ENCODE results near the gene FKBP1C.
"Not testable (repeated sequence)": the region's sequence is repeated elsewhere in the genome, so short reads cannot be mapped to it uniquely, and the experiment has no call there.

Gene FKBP1C

DNA sequence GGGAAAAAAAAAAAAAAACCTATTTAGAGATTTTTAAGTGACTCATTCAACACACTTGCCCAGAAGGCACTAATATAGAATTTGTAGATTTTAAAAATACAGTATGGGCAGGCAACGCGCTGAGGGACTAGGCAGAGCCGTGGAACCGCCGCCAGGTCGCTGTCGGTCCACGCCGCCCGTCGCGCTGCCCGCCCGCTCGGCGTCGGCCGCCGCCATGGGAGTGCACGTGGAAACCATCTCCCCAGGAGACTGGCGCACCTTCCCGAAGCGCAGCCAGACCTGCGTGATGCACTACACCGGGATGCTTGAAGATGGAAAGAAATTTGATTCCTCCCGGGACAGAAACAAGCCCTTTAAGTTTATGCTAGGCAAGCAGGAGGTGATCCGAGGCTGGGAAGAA, at the start of gene FKBP1C:
Gene FKBP1C, plus strand, starts transcription at position 127 of the 400 bp plus-strand sequence.
- FAIRE-seq: not testable (repeated sequence)

DNA sequence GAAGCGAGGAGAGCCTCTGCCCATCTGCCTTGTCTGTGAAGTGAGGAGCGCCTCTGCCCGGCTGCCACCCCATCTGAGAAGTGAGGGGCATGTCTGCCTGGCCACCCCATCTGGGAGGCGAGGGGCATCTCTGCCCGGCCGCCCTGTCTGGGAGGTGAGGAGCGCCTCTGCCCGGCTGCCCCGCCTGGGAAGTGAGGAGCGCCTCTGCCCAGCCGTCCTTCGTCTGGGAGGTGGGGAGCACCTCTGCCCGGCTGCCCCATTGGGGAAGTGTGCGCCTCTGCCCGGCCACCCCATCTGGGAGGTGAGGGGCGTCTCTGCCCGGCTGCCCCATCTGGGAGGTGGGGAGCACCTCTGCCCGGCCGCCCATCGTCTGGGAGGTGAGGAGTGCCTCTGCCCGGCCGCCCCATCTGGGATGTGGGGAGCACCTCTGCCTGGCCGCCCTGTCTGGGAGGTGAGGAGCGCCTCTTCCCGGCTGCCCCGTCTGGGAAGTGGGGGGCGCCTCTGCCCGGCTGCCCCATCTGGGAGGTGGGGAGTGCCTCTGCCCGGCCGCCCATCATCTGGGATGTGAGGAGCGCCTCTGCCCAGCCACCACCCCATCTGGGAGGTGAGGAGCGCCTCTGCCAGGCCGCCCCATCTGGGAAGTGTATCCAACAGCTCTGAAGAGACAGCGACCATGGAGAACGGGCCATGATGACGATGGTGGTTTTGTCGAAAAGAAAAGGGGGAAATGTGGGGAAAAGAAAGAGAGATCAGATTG, 47.0 kb upstream of the FKBP1C start:
- FAIRE-seq: not testable (repeated sequence)

DNA sequence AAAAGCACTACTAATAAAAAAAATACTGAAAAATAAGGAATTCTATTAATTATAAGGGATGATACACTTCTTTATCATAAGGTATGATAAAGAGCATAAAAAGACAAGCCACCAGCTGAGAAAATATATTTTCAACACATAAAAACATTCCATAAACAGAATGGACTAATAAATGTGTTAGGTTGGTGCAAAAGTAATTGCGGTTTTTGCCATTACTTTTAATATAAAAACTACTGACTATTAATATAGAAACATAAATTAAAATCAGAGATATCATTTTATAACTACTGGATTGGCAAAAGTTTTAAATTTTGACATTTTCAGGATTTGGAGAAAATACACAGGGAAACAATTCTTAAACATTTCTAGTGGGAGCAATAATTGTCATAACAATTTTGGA, 37.1 kb upstream of the FKBP1C start:
- peak; percentile 31 for FAIRE-seq

DNA sequence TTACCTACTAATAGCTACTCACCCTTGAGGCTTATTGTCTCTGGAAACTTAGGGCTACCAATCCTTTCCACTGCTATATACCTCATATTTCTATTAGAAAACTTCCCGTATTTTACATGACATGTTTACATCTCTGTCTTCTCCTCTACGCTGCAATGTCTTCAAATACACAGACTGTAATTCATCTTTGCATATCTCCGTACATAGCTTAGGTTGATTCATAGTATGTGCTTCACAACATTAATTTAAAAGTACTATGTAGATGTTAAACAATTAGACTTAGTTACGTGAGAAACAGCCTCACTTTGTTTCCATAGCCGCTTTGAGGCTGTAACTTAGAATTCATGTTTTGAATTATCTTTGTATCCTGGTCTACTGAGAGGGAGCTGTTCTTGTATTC, 35.1 kb upstream of the FKBP1C start:
- FAIRE-seq: peak; percentile 94

DNA sequence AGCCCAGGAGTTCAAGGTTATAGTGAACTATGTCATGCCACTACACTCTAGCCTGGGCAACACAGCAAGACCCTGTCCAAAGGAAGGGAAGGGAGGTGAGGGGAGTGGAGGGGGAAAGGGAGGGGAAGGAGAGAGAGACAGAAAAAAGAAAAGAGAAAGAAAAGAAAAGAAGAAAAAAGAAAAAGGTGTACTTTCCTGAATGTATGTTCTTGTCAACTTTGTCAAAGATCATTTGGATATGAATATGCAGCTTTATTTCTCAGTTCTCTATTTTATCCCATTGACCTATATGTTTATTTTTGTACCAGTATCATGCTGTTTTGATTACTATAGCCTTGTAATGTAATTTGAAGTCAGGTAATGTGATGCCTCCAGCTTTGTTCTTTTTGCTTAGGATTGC, 30.9 kb upstream of the FKBP1C start:
- FAIRE-seq: no peak

DNA sequence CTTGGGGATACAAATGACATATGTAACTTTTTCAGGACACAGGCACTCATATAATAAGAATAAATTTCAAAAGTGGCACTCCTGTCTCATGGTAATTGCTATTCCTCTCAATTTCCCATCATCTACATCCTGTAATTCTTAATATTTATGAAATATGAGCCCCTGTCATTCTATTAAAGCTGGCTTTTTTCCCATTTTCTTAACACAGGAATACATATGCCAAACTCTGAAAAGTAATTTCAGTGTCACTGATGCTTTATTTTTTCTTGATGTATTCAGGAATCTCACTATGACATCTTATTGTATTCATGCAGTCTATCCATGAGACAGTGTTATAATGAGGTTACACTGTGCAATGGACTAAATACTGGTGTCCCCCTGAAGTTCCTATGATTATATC, 24.3 kb upstream of the FKBP1C start:
- FAIRE-seq: no peak

DNA sequence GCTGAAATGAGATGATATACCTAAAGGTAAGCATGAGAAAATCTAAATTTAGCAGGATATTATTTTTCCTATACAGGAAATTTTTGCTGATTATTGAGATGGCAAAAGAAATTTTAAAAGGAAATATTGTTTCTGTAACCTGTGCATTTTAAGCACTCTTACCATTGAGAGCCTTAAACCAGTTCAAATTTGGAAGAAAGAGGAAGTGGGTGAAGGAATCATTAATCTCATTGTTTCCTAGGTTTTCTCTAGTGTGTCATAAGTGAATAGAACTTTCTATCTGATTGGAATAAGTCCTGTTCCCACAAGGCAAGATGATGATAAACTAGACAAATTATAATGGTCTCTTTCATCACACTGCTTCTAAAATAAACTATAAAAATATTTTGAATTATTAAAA, 22.4 kb upstream of the FKBP1C start:
- FAIRE-seq: no peak

DNA sequence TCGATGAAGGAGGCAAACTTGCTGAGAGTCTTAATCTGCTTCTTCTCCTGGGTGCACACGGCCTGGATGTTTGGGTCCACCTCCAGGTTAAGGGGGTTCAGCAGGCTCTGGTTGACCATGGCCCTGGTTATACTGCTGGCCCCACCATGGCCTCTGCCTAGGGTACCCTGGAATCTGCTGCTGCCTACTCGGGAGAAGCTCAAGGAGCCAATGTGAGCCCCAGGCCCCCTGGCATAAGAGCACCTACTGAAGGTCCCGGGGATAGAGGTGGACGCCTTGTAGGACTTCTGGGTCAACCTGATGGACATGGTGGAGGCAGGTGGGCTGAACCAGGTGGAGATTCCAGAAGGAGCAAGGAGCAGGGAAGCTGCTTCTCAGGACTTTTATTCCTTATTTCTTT, 17.9 kb upstream of the FKBP1C start:
- no peak for FAIRE-seq

DNA sequence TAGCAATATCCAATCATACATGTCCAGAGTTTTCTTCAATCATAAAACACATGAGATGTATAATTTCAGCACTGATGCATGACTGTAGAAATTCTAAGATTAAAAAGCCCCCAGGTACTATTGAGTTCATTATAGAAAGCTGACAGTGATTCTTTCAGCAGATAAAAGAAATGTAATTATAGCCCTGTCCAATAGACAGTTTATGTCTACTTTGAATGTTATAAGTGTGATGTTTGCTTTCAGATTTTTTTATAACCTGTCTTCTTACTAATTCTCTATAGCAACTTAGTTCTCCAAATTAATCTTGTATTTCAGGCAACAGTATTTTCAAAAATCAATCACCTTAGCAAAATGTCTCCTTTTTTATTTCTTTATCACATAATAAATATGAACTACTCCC, 13.5 kb upstream of the FKBP1C start:
- no peak for FAIRE-seq

DNA sequence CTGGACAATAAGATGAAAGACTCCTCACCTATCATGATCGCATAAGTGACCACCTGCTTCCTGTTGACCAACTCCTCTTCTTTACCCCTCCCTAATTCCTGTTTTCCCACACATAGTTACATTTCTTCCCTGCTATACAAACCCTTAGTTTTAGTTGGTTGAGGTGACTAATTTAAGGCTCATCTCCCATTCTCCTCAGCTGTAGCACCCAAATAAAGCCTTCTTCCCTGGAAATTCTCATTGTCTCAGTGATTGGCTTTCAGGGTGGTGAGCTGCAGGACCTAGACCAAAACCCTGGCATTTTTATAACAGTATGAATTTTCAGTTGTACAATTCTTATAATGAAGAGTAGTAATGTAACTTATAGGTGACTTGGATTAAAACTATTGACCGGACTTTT, 2.1 kb downstream of the FKBP1C start:
- no peak for FAIRE-seq

DNA sequence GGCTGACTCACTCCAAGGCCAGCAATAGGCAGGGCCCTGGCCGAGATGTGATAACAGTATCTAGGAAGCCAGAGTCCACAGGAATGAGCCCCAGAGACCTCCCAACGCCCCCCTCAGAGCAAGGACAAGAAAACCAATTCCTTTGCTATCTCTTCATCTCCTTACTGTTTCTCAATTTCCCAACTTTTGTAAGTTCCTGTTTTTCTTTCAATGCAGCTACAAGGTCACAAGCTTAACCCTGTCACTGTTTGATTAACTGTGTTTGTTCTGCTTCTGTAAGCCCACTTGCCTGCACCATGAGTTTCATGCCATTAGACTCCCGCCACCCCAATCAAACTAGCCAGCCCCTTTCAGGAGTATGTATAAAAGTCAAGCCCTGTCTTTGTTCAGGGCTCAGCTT, 3.5 kb downstream of the FKBP1C start:
- FAIRE-seq: no peak

DNA sequence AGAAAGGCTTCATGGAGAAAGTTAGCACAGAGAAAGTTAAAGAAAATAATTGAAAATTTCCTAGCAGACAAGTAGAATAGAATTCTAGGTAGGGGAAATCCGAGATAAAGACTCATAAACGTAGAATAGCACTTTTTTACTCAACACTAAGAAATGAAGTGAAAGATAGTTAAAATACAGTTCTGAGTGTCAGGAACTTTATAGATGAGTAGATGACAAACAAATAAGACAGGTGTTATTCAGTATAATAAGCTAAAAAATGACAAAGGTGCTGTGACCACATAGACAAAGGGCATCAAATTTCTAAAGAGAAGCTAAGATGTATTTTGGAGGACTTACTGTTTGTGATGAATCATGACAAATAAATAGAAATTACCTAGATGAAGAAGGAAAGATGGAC, 12.9 kb downstream of the FKBP1C start:
- FAIRE-seq: no peak

DNA sequence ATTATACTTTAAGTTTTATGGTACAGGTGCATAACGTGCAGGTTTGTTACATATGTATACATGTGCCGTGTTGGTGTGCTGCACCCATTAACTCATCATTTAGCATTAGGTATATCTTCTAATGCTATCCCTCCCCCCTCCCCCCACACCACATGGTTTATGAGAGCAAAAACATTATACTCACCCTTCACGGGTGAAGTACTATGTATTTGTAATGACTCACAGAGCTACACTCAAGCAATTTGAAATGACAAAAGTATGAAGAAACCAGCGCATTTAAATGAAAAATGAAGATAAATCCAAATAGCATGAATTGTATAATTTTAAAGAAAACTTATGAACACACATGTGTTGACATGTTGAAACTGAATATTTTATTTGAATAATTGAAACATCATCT, 14.7 kb downstream of the FKBP1C start:
- not testable (repeated sequence) for FAIRE-seq

DNA sequence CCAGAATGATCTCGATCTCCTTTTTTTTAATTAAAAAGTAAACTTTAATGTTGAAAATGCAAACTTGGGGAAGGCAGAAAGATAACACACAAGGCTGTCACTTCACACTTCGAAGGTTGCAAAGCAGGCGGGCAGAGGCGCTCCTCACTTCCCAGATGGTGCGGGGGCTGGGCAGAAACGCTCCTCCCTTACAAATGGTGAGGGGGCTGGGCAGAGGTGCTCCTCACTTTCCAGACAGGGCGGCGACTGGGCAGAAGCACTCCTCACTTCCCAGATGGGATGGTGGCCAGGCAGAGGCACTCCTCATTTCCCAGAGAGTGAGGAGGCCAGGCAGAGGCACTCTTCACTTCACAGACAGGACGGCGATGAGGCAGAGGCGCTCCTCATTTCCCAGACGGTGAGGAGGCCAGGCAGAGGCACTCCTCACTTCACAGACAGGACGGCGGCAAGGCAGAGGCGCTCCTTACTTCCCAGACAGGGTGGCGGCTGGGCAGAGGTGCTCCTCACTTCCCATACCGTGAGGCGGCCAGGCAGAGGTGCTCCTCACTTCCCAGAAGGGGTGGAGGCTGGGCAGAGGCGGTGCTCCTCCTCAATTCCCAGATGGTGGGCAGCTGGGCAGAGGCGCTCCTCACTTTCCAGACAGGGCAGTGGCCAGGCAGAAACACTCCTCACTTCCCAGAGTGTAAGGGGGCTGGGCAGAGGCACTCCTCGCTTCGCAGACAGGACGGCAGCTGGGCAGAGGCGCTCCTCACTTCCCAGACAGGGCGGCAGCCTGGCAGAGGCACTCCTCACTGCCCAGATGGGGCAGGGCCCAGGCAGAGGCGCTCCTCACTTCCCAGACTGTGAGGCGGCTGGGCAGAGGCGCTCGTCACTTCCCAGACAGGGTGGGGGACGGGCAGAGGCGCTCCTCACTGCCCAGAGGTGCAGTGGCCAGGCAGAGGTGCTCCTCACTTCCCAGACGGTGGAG, 16.9 kb downstream of the FKBP1C start:
- FAIRE-seq: not testable (repeated sequence)

DNA sequence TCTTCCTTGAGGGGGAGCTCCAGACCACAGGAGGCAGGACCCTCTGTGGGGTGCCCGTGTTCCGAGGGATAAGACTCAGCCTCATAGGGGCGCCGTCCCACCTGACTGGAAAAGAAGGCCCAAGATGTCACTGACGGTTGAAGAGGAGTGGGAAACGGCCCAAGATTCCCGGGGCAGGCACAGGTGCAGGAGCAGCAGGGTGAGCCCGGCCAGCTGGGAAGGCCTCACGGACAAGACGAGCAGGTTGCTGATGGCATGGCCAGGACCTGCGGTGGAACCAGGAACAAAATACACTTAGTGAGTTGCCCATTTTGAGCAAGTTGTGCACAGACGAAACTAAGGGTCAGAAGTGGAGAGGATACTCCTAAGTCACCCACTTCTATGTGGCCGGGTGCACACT, 18.8 kb downstream of the FKBP1C start:
- not testable (repeated sequence) for FAIRE-seq

DNA sequence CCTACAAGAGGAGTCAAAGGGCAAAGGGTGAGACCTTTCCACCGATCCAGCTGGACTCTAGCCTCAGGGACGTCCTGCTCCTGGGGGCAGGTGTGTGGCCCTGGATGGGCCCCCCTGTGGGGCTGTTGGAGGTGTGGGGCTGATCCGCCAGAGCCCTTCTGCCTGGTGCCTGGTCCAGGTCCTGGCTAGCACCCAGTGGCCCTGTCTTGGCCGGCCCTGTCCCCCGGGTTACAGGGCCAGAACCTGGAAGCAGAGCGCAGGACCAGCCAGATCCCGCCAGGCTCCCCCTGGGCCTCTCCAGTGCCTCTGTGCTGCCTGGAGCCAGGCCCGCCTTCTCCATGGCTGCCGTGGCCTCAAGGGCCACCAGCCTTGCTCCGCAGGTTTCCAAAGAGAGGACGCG, 19.2 kb downstream of the FKBP1C start:
- FAIRE-seq: not testable (repeated sequence)

DNA sequence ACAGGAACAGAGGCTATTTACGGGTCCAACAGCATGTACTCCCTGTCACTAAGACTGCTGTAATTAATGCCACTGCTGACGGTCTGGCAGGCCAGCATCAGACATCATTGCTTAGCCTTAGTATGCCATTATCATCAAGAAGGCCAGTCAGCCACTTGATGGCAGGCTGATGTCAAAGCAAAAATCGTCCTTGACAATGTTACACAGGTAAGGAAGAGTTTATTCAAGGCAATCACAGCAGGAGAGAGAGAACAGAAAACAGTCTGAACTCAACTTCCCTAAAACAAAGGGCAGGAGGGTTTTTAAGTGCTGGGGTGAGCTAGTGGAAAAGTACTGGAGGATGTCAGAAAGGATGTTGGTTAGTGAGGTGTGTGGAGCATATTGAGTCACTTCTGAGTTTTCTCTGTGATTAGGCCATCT, 25.1 kb downstream of the FKBP1C start:
- FAIRE-seq: no peak

DNA sequence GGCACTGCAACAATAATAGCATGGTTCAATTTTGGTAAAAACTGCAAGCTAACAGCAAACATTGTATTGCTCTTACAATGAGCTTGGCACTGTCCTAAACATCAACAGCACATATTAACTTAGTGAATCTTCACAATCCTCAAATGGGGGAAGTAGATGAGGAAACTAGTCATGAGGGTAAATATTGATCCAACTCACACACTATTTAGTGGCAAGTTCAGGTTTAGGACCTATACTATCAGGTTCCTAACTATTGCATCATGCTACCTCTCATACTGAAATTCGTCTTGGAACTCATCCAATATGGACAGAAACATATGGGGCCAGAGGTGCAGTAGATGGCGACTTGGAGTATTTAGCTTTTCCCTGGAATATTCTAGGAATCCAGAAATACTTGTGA, 34.2 kb downstream of the FKBP1C start:
- FAIRE-seq: no peak

DNA sequence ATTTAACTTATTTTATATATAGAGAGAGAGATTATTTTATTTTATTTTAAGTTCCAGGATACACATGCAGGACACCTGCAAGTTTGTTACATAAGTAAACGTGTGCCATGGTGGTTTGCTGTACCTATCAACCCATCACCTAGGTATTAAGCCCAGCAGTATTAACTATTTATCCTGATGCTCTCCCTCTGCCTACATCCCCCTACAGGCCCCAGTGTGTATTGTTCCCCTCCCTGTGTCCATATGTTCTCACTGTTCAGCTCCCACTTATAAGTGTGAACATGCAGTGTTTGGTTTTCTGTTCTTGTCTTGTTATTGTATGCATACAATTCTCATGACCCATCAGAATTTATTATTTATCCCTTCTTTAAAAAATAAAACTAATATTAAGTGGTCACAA, 34.6 kb downstream of the FKBP1C start:
- FAIRE-seq: no peak

DNA sequence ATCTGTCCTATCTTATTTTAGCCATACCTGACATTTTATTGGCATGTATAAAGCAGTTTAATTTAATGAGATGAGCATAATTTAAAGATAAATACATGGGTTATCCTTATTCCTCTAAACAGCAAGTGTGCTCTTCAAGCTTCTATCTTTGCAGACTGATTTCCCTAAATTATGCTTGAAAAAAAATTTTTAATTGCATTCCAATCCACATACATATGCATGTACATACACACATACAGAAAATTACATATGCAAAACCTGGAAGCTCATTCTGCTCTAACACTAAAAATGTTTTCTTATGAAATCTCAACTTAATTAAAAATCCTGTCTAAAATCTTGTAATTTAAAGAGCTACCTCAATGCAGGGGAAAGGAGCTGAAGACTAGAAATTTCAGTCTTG, 35.3 kb downstream of the FKBP1C start:
- FAIRE-seq: no peak

DNA sequence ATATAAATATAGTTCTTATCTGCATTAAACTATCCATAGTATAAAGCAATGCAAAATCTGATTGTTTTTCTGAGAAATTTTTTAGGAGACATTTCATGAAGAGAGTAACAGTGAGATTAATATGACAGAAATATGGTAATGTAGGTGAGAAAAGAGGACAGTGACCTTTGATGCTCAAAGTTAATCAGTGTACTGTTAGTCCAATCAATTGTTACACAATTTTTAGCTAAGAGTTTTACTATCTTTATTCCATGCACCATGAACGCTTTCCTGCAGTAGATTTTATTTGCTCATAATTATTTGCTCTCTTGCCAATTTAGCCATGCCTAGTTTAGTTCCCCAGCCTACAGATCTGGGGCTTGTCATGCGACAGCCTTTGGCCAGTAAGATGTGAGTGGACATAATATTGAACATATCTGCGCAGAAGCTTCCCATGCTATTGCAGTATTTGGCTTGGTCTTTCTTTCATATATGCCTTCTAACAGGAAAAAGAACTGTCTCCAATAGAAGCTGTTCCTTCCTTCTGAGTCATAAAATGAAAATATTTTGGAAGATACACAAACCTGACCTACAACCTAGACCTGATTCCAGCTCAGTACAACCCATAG, 38.7 kb downstream of the FKBP1C start:
- no peak for FAIRE-seq

DNA sequence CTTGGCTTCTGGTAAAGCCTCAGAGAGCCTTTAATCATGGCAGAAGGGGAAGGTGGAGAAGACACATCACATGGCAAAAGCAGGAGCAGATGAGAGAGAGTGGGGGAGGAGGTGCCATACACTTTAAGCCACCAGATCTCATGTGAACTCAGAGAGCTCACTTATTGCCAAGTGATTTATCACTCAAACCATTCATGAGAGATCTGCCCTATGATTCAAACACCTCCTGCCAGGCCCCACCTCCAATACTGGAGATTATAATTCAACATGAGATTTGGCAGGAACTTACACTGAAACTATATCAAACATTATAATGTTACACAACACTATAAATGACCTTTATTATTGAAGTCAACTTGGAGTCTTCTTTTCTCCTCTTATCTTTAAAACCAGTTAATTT, 47.9 kb downstream of the FKBP1C start:
- no peak for FAIRE-seq

DNA sequence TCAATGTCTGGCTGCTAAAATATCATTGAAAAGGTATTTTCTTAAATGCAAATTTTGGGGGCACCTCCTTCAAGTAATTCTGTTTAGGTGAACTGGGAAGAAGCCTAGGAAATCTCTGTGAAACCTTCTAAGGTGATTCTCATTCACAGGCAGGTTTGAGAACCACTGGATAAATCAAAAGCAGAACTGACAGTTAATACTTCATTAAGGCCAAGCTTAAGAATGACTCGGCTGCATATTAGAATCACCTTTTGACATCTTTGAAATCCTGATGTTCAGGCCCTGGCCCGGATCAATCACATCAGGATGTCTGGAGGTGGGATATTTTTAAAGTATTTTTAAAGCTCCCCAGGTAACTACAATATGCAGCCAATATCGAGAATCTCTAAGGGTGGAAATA, 50.6 kb downstream of the FKBP1C start:
- no peak for FAIRE-seq

Data from endometrium (tissue), 2 donors.